Endodermal cell (in vitro differentiated cells): Measurements from ENCODE around the gene NR6A1. TPM values are rescaled to one million over a fixed set of nuclear protein-coding genes. Genes with fewer than 3 reads are reported as not detected.

ENCODE experiments used
- DNase-seq: peaks from one replicate; pipeline ENCODE4 v3.0.0-alpha.2; 2017
- H3K27ac ChIP-seq: 2 replicates; pipeline ENCODE4 v1.5.1; 2013; ENCODE audit warnings: mild to moderate bottlenecking, low read depth, low read length, moderate library complexity
- H3K27me3 ChIP-seq: 2 replicates; pipeline ENCODE4 v1.6.1; 2013; ENCODE audit warnings: mild to moderate bottlenecking, low read length, moderate library complexity; ENCODE audit not compliant: insufficient read depth, control insufficient read depth, poor library complexity, severe bottlenecking
- H3K36me3 ChIP-seq: 2 replicates; pipeline ENCODE4 v1.7.0; 2013; ENCODE audit warnings: mild to moderate bottlenecking, low read length, moderate library complexity; ENCODE audit not compliant: control insufficient read depth, insufficient read depth
- H3K4me1 ChIP-seq: one replicate; pipeline ENCODE4 v1.7.0; 2013; ENCODE audit warnings: low read length; ENCODE audit not compliant: control insufficient read depth, insufficient read depth
- H3K4me3 ChIP-seq: 2 replicates; pipeline ENCODE4 v1.5.1; 2013; ENCODE audit warnings: mild to moderate bottlenecking, low read length, moderate library complexity
- H3K9ac ChIP-seq: 2 replicates; pipeline ENCODE4 v1.6.1; 2013; ENCODE audit warnings: mild to moderate bottlenecking, low read length, moderate library complexity; ENCODE audit not compliant: poor library complexity, severe bottlenecking; ENCODE audit errors: extremely low read depth
- H3K9me3 ChIP-seq: 2 replicates; pipeline ENCODE4 v1.6.1; 2013; ENCODE audit warnings: mild to moderate bottlenecking, low read length, moderate library complexity; ENCODE audit not compliant: control insufficient read depth
- H3K27ac Mint-ChIP-seq: 2 replicates; pipeline ENCODE4 v1.8.0; 2020; ENCODE audit warnings: mixed read lengths
- H3K27me3 Mint-ChIP-seq: 2 replicates; pipeline ENCODE4 v1.8.0; 2021; ENCODE audit warnings: mild to moderate bottlenecking, mixed read lengths; ENCODE audit not compliant: insufficient read depth
- H3K36me3 Mint-ChIP-seq: 2 replicates; pipeline ENCODE4 v1.8.0; 2020; ENCODE audit warnings: low read depth, mixed read lengths
- H3K4me1 Mint-ChIP-seq: 2 replicates; pipeline ENCODE4 v1.8.0; 2020; ENCODE audit warnings: mixed read lengths
- H3K4me3 Mint-ChIP-seq: 2 replicates; pipeline ENCODE4 v1.8.0; 2020; ENCODE audit warnings: mild to moderate bottlenecking, moderate library complexity, mixed read lengths
- H3K9me3 Mint-ChIP-seq: 2 replicates; pipeline ENCODE4 v1.8.0; 2020; ENCODE audit warnings: mild to moderate bottlenecking, mixed read lengths
- CTCF ChIP-seq: fragments of 200-600 bp; sonication (generic); conservative IDR thresholded peaks from 2 replicates; pipeline ENCODE4 v1.5.0; 2021; ENCODE audit warnings: antibody characterized with exemption, mild to moderate bottlenecking
- WGBS, 2 experiments: methylation state at CpG; one replicate each; pipeline versions ENCODE4 v1.1.5 to v1.1.7; 2013; ENCODE audit warnings: missing lambda C conversion rate in 2 of 2, mixed read lengths in 1 of 2; ENCODE audit not compliant: insufficient coverage in 1 of 2, insufficient read length in 1 of 2; 5-methylcytosine and 5-hydroxymethylcytosine counted together
- total RNA-seq, 2 donors: library from RNA; stranded (reverse); fragmentation: NEBNext Ultra II Directional in 1 of 2; extraction: Animal tissue kit (Norgen Biotek cat#: 25700) in 1 of 2; gene quantifications; 2 replicates in 1 of 2; 3 replicates in 1 of 2; pipeline ENCODE4 v1.2.1, GENCODE V29; 2021

The NR6A1 gene
- total RNA-seq, 2 donors from 2014 or later: 168 to 206 TPM

DNA sequence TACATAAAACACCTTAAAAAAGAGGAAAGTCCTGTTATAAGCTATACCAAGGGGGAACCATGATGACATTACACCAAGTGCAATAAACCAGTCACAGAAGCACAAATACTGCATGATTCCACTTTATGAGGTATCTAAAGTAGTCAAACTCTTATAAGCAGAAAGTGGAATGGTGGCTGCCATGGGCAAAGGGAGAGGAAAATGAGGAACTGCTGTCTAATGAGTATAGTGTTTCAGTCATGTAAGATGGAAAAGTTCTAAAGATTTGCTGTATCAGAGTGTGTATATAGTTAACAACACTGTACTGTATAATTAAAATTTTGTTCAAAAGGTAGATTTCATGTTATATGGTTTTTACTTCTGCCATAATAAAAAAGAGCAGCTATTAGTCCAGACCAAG, 229.3 kb downstream of the NR6A1 start:
- Mint-ChIP-seq H3K36me3 (peaks cover 59% of the 10 kb centered on the region), H3K4me1 (peaks cover 15% of the 10 kb centered on the region), H3K4me3 (no peak overlapping the region), H3K27me3 (no peaks in the 10 kb centered on the region), H3K27ac (no peak overlapping the region), H3K9me3 (no peaks in the 10 kb centered on the region)
- Histone ChIP-seq H3K27ac (no peak overlapping the region), H3K9ac (no peak overlapping the region), H3K36me3 (peaks cover 54% of the 10 kb centered on the region), H3K9me3 (no peaks in the 10 kb centered on the region), H3K27me3 (no peaks in the 10 kb centered on the region), H3K4me3 (no peak overlapping the region), H3K4me1 (peaks cover 4% of the 10 kb centered on the region)
- no peak for DNase-seq
- no peak for TF ChIP-seq CTCF

DNA sequence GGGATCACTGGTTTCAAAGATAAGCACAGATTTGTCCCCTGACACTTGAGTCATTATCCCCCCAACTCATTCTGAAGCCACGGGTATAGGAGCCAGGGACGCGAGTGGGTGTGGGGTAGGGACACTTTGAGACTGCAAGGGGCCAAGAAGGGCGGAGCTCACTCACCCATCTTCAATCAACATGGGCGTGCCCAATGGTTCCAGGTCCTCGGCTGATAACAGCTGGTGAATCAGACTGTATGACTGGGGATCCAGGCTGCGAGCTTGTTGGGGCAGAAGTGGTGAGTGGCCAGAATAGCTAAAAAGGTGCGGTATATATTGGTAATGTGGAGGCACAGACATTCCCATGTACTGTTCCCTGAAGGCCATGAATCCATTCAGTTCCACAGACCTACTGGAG, 233.2 kb downstream of the NR6A1 start:
- Mint-ChIP-seq H3K9me3 (no peaks in the 10 kb centered on the region), H3K4me3 (no peak overlapping the region), H3K27ac (no peak overlapping the region), H3K27me3 (no peaks in the 10 kb centered on the region), H3K4me1 (peaks cover 3% of the 10 kb centered on the region), H3K36me3 (peaks cover 71% of the 10 kb centered on the region)
- no peaks in the 10 kb centered on the region for H3K4me1 ChIP-seq
- no peak overlapping the region for H3K27ac ChIP-seq
- TF ChIP-seq CTCF: no peak
- H3K9me3 ChIP-seq: no peaks in the 10 kb centered on the region
- no peak for DNase-seq
- no peak overlapping the region for H3K9ac ChIP-seq
- peaks cover 72% of the 10 kb centered on the region for H3K36me3 ChIP-seq
- H3K27me3 ChIP-seq: no peaks in the 10 kb centered on the region
- WGBS, 2 experiments: 99 to 100% methylated on average over 4 to 8 of the region's 8 CpGs
- H3K4me3 ChIP-seq: no peak overlapping the region

- 89 to 92% methylated on average over 9 to 10 of the region's 10 CpGs for WGBS, 2 experiments
- Histone ChIP-seq H3K27ac (no peak overlapping the region), H3K27me3 (no peaks in the 10 kb centered on the region), H3K9me3 (no peaks in the 10 kb centered on the region), H3K36me3 (peaks cover 70% of the 10 kb centered on the region), H3K4me1 (no peaks in the 10 kb centered on the region), H3K4me3 (no peak overlapping the region), H3K9ac (no peak overlapping the region)
- DNase-seq: no peak
- no peaks in the 10 kb centered on the region for H3K9me3 Mint-ChIP-seq
- no peak for TF ChIP-seq CTCF
- no peaks in the 10 kb centered on the region for H3K27me3 Mint-ChIP-seq
- peak overlapping the region; percentile 67 for H3K27ac Mint-ChIP-seq
- no peak overlapping the region for H3K4me3 Mint-ChIP-seq
- H3K4me1 Mint-ChIP-seq: peaks cover 3% of the 10 kb centered on the region
- H3K36me3 Mint-ChIP-seq: peaks cover 63% of the 10 kb centered on the region
Observed at GRCh38 chr9:124535846-124536245, 235.3 kb downstream of the NR6A1 start.
